Measurements from ENCODE around the gene COPS7B. TPM values are rescaled to one million over a fixed set of nuclear protein-coding genes. Genes with fewer than 3 reads are reported as not detected.

COPS7B gene
- total and polyA plus RNA-seq, 2 of the 8 experiments (the other 6 are each of a cell fraction or from before 2014, with no cell fraction given), result 62.2 to 72.1 TPM

- peaks cover 4 to 45% of the 10 kb centered on the region in 2 experiments for H3K79me2 ChIP-seq (ENCODE audit: control insufficient read depth in 1 of 2, insufficient read depth in 2 of 2, low read length in 2 of 2)
- H3K4ac ChIP-seq (replicated peaks; ENCODE audit: insufficient read length, low read depth, low read length), result no peak overlapping the region
- WGBS, 2 experiments (ENCODE audit: extremely low coverage in 1 of 2, insufficient coverage in 1 of 2, insufficient read length in 1 of 2, insufficient replicate concordance in 2 of 2, low coverage in 1 of 2, low lambda C conversion rate in 2 of 2, missing lambda C conversion rate in 1 of 2), result 94% methylated on average over 3 of the region's 3 CpGs; no CpG with 5 or more reads in 1 of the 2 experiments
- H4K20me1 ChIP-seq (replicated peaks in 1 of 2; ENCODE audit: control insufficient read depth in 1 of 2, insufficient read depth in 2 of 2, low read length in 2 of 2), result peaks cover 3 to 6% of the 10 kb centered on the region in 2 experiments
- TF ChIP-seq CHD2 (IDR thresholded peaks at IDR 0.05; ENCODE audit: low read length) (no peak), SP1 (IDR thresholded peaks at IDR 0.05; ENCODE audit: low read depth, low read length) (no peak), CREB1 (IDR thresholded peaks at IDR 0.05) (no peak), TAF1 (IDR thresholded peaks at IDR 0.05; ENCODE audit: low read depth, low read length) (no peak), CBX5 (IDR thresholded peaks at IDR 0.05; ENCODE audit: low read depth, low read length) (no peak)
- H3K27me3 ChIP-seq (replicated peaks in 1 of 4; ENCODE audit: control insufficient read depth in 3 of 4, extremely low read depth in 1 of 4, insufficient read depth in 3 of 4, low read length in 3 of 4), result no peaks in the 10 kb centered on the region
- no peaks in the 10 kb centered on the region; the same call in 1 of the 2 replicates for H3K23me2 ChIP-seq (ENCODE audit: low read depth, low read length)
- no peak overlapping the region for H4K91ac ChIP-seq (replicated peaks; ENCODE audit: insufficient read length, low read length)
- H3K4me2 ChIP-seq (ENCODE audit: insufficient read depth in 1 of 2, low read depth in 2 of 2, low read length in 2 of 2), result no peak overlapping the region
- H2AK5ac ChIP-seq (ENCODE audit: low read depth, low read length), result no peak overlapping the region
- no peak overlapping the region for H3K14ac ChIP-seq (ENCODE audit: insufficient read length)
- CTCF ChIA-PET (ENCODE audit: partially characterized antibody), result interaction anchor here (0.9 to 9.9 kb wide), 5 partner anchors 9 to 189 kb away, joined by 3 to 74 read pairs (median 20); partner anchors contain the start of gene COPS7B
- POLR2A ChIA-PET (ENCODE audit: partially characterized antibody), result interaction anchor here (0.6 to 1.3 kb wide), 2 partner anchors 18 to 557 kb away, joined by 3 read pairs; no protein-coding TSS in a partner anchor
- no peak overlapping the region for H3K56ac ChIP-seq (replicated peaks; ENCODE audit: insufficient read length, low read depth, low read length)
- H3K27ac ChIP-seq (ENCODE audit: low read depth, low read length), result no peak overlapping the region
- H3K9me3 ChIP-seq (ENCODE audit: insufficient read depth in 2 of 2, low read depth in 1 of 2, low read length in 1 of 2), result no peaks in the 10 kb centered on the region
- H4K5ac ChIP-seq (ENCODE audit: insufficient read length, low read depth, low read length), result no peak overlapping the region
- H2BK15ac ChIP-seq (ENCODE audit: low read length), result no peak overlapping the region
- FAIRE-seq, result no peak
- no peaks in the 10 kb centered on the region for H3K4me1 ChIP-seq (replicated peaks in 1 of 4; ENCODE audit: control insufficient read depth in 3 of 4, insufficient read depth in 4 of 4, low read length in 3 of 4)
- no peak overlapping the region for H3K18ac ChIP-seq (ENCODE audit: extremely low read depth, low read length)
- no peak overlapping the region for H3K23ac ChIP-seq (ENCODE audit: insufficient read length)
- H3K9ac ChIP-seq (replicated peaks in 1 of 4; ENCODE audit: extremely low read depth in 1 of 4, low read depth in 3 of 4, low read length in 3 of 4), result no peak overlapping the region
- no peak for DNase-seq (ENCODE audit: low read depth in 1 of 2, low spot score in 2 of 2)
- H2BK120ac ChIP-seq (replicated peaks; ENCODE audit: low read depth, low read length), result no peak overlapping the region
- H2BK12ac ChIP-seq (ENCODE audit: low read depth, low read length), result no peak overlapping the region
- no peak overlapping the region for H4K8ac ChIP-seq (ENCODE audit: extremely low read depth, insufficient read depth, low read length)
- H2BK20ac ChIP-seq (ENCODE audit: low read length), result no peak overlapping the region
- H2BK5ac ChIP-seq (ENCODE audit: low read depth, low read length), result no peak overlapping the region
- no peak overlapping the region for H2AFZ ChIP-seq (ENCODE audit: low read length)
- peaks cover 10 to 58% (median 29%) of the 10 kb centered on the region in 4 experiments for H3K36me3 ChIP-seq (ENCODE audit: control insufficient read depth in 2 of 4, insufficient read depth in 4 of 4, low read length in 3 of 4)
- H3K4me3 ChIP-seq (ENCODE audit: extremely low read depth in 1 of 4, insufficient read depth in 2 of 4, low read depth in 3 of 4, low read length in 4 of 4), result no peak overlapping the region
- peaks cover 6% of the 10 kb centered on the region; the same call in 1 of the 2 replicates for H3K79me1 ChIP-seq (ENCODE audit: low read depth, low read length)
These were observed 8.1 kb downstream of the COPS7B start for GRCh38 chr2:231794383-231794782.

All from H1 (cell line).